Measurements from ENCODE around the gene SHTN1.

The SHTN1 gene

DNA sequence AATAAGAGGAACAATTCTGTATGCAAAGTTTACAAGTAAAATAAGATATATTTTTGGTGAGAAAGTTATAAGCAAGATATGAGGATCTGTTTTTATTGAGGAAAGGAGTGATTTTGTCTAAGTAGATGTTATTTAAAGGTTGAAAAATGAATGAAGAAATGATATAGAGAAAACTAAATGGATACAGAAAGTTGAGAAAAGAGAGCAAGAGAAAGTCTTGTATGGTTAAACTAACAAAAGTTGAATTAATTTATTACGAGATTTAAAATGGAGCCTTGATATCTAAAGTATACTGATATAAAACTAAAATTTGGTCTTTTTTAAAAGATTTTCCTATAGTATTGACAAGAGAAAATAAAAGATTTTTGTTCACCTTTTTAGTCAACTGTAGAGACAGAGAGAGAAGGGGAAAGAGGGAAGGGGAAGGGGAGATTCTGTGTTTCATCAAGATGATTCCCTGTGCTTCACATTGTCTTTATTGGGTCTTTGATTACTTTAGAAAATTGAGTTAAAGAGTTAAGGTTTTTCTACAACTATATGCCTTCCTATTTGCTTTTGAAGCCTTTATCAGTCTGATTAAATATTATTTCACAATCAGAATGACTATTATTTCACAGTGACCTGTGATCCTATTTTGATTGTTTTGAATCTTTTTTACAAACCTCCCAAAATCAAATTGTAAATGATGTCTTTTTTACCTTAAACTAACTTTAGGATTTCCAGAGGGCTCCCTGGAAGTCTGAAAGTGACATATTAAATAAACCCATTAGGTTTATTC is 10.7 kb downstream of the SHTN1 start:
- no peak overlapping the region for H3K4me3 Mint-ChIP-seq
- no peaks in the 10 kb centered on the region for H3K36me3 Mint-ChIP-seq
- DNase-seq (ENCODE audit: low spot score in 2 of 2) (no peak), ATAC-seq (no peak)
- H3K4me1 Mint-ChIP-seq, result no peaks in the 10 kb centered on the region
- H3K27ac Mint-ChIP-seq, result no peak overlapping the region
- no peaks in the 10 kb centered on the region for H3K9me3 Mint-ChIP-seq

DNA sequence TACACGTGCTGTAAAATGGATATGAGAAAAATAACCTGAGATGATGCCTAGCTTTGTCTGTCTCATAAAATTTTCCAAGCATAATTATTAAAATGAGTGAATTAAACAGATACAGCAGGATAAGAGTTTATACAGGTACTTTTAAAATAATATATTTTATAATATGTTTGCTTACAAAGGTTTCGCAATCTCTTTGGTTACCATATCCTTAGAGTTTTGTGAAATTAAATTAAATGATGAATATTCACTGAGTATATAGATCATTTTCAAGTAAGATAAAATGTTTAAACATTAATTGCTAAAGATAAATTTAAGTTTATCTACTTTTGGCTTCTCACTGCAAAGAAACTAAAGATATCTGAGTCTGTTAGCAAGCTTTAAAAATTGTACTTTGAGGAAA is 11.4 kb downstream of the SHTN1 start:
- H3K27ac Mint-ChIP-seq, result no peak overlapping the region
- DNase-seq (ENCODE audit: low spot score in 2 of 2) (no peak), ATAC-seq (no peak)
- H3K36me3 Mint-ChIP-seq, result no peaks in the 10 kb centered on the region
- H3K9me3 Mint-ChIP-seq, result no peaks in the 10 kb centered on the region
- no peaks in the 10 kb centered on the region for H3K4me1 Mint-ChIP-seq
- no peak overlapping the region for H3K4me3 Mint-ChIP-seq

DNA sequence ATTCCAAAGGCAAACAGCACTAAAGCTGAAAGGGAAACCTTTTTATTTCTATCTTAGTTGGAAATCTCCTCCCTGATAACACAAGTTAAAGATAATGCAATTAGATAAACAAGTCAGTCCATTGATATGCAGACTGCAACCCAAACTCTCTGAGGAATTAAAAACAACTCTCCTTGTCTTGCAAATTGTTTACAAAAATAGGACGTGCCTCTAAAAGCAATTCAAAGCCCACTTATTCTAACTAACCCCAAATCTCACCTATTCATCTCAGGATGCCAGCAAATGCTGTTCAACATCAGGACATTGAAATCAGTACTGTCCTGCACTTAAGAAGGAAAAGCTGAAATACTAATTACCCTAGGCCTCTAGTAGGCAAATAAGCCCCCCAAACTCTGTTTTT is 12.8 kb downstream of the SHTN1 start:
- Mint-ChIP-seq H3K27ac (no peak overlapping the region), H3K9me3 (no peaks in the 10 kb centered on the region), H3K36me3 (no peaks in the 10 kb centered on the region), H3K4me1 (no peaks in the 10 kb centered on the region), H3K4me3 (no peak overlapping the region)
- DNase-seq (ENCODE audit: low spot score in 2 of 2) (no peak), ATAC-seq (no peak)

- Mint-ChIP-seq H3K36me3 (no peaks in the 10 kb centered on the region), H3K27ac (no peak overlapping the region), H3K9me3 (no peaks in the 10 kb centered on the region), H3K4me3 (no peak overlapping the region), H3K4me1 (no peaks in the 10 kb centered on the region)
- DNase-seq (ENCODE audit: low spot score in 2 of 2) (no peak), ATAC-seq (no peak)
Observed at GRCh38 chr10:116990276-116990800, 14.6 kb downstream of the SHTN1 start.

DNA sequence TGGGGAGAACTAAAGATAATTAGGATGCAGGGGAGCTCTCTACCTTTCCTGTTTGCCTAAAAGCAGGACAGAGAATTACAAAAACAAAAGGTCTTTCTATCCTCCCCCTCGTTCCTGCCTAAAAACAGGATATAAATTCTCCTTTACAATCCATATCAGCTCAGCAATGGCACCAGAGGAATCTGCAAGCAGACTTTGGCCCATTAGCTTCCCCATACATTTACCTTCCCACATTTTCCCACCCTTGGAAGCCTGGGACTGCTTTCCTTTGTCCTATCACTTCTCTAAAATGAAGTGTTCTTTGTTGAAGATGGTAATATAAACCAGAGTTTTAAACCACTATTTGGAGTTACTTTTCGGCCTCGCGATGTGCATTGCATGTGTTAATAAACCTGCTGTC is 15.5 kb downstream of the SHTN1 start:
- no peak overlapping the region for H3K27ac Mint-ChIP-seq
- no peak for DNase-seq (ENCODE audit: low spot score in 2 of 2)
- H3K9me3 Mint-ChIP-seq, result no peaks in the 10 kb centered on the region
- ATAC-seq, result no peak
- H3K4me3 Mint-ChIP-seq, result no peak overlapping the region
- H3K36me3 Mint-ChIP-seq, result no peaks in the 10 kb centered on the region
- H3K4me1 Mint-ChIP-seq, result no peaks in the 10 kb centered on the region

DNA sequence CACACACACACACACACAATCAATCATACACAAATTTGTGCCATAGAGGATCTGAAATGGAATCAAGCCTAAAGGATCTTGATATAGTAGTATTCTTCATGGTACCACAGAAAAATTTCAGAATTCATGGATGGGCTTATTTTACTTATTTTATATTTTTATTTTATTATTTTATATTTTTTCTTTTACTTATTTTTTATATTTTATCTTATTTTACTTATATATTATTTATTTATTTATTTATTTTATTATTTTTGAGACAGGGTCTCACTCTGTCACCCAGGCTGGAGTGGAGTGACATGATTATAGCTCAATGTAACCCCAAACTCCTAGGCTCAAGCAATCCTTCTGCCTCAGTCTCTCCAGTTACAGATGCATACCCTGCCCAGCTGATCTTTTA is 16.7 kb downstream of the SHTN1 start:
- no peak overlapping the region for H3K27ac Mint-ChIP-seq
- H3K36me3 Mint-ChIP-seq, result no peaks in the 10 kb centered on the region
- H3K4me3 Mint-ChIP-seq, result no peak overlapping the region
- no peaks in the 10 kb centered on the region for H3K9me3 Mint-ChIP-seq
- no peak for DNase-seq (ENCODE audit: low spot score in 2 of 2)
- no peaks in the 10 kb centered on the region for H3K4me1 Mint-ChIP-seq
- no peak for ATAC-seq

DNA sequence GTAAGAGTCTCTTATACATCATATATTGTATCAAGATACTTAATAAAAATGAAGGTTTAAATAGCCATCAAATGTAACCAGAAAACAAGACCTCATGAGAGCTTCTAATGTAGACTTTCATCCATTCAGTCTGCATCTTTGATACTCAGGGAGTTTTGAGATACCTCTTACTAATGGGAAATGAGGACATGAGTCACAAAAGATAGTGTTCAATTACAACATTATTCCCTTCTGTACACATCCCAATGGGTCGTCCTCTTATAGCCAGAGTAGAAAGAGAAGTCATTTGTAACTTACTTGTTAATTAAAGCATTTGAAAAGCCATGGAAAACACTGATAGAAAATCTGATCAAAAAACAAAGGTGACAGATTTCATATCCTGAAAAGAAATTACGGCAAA is 19.4 kb downstream of the SHTN1 start:
- no peaks in the 10 kb centered on the region for H3K36me3 Mint-ChIP-seq
- ATAC-seq (no peak), DNase-seq (ENCODE audit: low spot score in 2 of 2) (no peak)
- no peak overlapping the region for H3K27ac Mint-ChIP-seq
- H3K9me3 Mint-ChIP-seq, result no peaks in the 10 kb centered on the region
- no peak overlapping the region for H3K4me3 Mint-ChIP-seq
- H3K4me1 Mint-ChIP-seq, result no peaks in the 10 kb centered on the region

GRCh38 chr10:116984202-116984990 is 20.6 kb downstream of the SHTN1 start:
- Mint-ChIP-seq H3K27ac (no peak overlapping the region), H3K4me1 (no peaks in the 10 kb centered on the region), H3K9me3 (no peaks in the 10 kb centered on the region), H3K4me3 (no peak overlapping the region), H3K36me3 (no peaks in the 10 kb centered on the region)
- DNase-seq (ENCODE audit: low spot score in 2 of 2) (no peak), ATAC-seq (no peak)

DNA sequence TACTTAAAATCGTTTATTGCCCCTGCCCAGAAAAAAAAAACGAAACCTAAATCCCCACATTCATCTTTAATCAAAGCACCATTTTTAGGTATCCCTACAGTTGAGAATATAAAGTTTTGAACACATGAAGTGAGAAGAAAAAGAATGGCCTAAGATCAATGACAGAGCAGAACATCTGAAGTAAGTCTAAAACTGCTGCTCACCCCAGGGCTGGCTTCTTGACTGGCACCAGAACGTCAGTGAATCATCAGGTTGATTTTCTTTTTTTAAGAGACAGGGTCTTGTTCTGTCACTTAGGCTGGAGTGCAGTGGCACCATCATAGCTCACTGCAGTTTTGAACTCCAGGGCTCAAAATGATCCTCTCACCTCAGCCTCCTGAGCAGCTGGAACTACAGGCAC is 24.9 kb downstream of the SHTN1 start:
- Mint-ChIP-seq H3K36me3 (no peaks in the 10 kb centered on the region), H3K4me3 (no peak overlapping the region), H3K9me3 (no peaks in the 10 kb centered on the region), H3K4me1 (no peaks in the 10 kb centered on the region), H3K27ac (no peak overlapping the region)
- ATAC-seq (no peak), DNase-seq (ENCODE audit: low spot score in 2 of 2) (no peak)

- Mint-ChIP-seq H3K27ac (no peak overlapping the region), H3K4me3 (no peak overlapping the region), H3K9me3 (no peaks in the 10 kb centered on the region), H3K4me1 (no peaks in the 10 kb centered on the region), H3K36me3 (no peaks in the 10 kb centered on the region)
- DNase-seq (ENCODE audit: low spot score in 2 of 2), result no peak
- ATAC-seq, result no peak
Observed at GRCh38 chr10:116978901-116979300, 26.1 kb downstream of the SHTN1 start.

GRCh38 chr10:116974456-116975005 is 30.5 kb downstream of the SHTN1 start:
- Mint-ChIP-seq H3K27ac (no peak overlapping the region), H3K4me1 (no peaks in the 10 kb centered on the region), H3K4me3 (no peak overlapping the region), H3K9me3 (no peaks in the 10 kb centered on the region), H3K36me3 (no peaks in the 10 kb centered on the region)
- ATAC-seq (no peak), DNase-seq (ENCODE audit: low spot score in 2 of 2) (no peak)

DNA sequence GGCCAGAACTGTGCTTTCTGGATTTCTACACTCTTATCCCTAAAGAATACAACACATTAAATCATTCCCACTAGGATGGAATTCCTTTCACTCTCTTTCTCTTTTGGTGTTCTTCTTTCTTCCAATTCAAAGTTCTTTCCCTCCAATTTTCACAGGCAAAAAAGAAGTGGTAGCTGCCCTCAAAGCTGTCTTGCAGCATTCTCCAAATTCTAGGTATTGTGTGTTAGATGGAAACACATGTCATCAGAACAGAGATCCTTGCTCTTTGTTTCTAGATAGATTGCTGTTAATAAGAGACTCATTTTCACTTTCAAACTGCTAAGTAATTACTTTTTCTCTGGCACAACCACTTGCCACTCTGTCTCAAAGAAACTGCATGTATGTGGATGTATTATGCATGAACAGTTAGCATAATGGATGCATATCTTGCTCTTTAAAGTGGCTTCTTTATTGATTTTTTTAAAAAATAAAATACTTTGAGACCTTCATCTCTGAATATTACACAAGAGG is 31.0 kb downstream of the SHTN1 start:
- Mint-ChIP-seq H3K9me3 (no peaks in the 10 kb centered on the region), H3K27ac (no peak overlapping the region), H3K4me1 (no peaks in the 10 kb centered on the region), H3K4me3 (no peak overlapping the region), H3K36me3 (no peaks in the 10 kb centered on the region)
- DNase-seq (ENCODE audit: low spot score in 2 of 2), result no peak
- ATAC-seq, result no peak

DNA sequence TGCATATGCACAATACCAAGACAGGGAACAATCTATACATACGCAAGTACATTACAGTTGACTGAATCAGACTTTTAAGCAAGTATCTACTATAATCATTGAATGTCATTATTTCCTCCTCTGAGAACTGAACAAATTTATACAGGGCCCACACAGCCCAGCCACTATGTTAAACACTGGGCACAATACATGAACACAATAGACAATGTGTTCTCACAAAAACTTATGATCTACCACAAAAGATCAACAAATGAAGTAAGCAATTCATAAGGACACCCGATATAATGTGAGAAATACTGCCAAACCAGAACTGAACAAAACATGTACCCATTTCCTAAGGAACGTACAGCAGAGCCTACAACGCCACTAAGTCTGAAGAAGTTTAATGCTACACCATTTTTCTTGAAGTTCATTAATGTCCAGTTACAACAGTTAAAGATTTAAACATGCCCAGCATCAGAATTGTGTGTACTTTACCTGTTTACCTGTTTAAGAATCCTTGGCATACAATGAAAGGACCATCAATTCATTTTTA is 31.5 kb downstream of the SHTN1 start:
- ATAC-seq (no peak), DNase-seq (ENCODE audit: low spot score in 2 of 2) (no peak)
- Mint-ChIP-seq H3K36me3 (no peaks in the 10 kb centered on the region), H3K4me3 (no peak overlapping the region), H3K4me1 (no peaks in the 10 kb centered on the region), H3K9me3 (no peaks in the 10 kb centered on the region), H3K27ac (no peak overlapping the region)

DNA sequence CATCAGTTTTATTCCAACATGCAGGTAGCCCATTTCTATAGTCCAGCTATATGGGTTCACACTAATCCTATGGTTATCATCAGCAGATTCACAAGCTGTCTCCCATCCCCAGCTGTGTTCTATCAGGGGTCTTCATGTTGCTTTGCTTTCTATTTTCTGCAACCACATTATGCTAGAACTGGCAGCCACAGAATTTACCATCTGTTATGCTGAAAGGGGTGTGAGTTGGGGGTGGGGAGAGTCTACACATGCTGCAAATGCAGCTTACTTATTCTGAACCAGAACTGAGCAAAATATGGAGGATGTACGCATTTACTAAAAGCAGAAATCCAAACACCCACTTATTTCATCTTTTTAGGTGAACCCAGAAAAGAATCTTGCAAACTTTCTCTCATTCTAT is 32.9 kb downstream of the SHTN1 start:
- ATAC-seq, result no peak
- Mint-ChIP-seq H3K36me3 (no peaks in the 10 kb centered on the region), H3K9me3 (no peaks in the 10 kb centered on the region)

DNA sequence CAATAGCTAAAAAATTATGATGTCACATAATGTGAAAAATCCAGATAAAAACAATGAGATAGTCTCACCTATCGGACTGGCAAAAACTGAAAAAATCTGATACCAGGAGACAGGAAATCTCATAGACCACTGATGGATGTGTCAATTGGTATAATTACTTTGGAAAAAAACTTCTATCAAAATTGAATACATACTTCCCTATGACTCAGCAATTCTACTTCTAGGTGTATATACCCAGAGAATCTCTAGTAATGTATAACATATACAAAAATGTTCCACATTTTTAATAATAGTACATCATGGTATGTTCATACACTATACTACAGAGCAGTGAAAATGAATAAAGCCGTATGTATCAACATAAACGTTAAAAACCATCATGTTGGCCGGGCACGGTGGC is 34.9 kb downstream of the SHTN1 start:
- Mint-ChIP-seq H3K27ac (no peak overlapping the region), H3K4me1 (no peaks in the 10 kb centered on the region), H3K36me3 (no peaks in the 10 kb centered on the region), H3K9me3 (no peaks in the 10 kb centered on the region), H3K4me3 (no peak overlapping the region)
- ATAC-seq (no peak), DNase-seq (ENCODE audit: low spot score in 2 of 2) (no peak)

More for the DNA sequence above, 32.9 kb downstream of the SHTN1 start:
- H3K4me3 Mint-ChIP-seq, result no peak overlapping the region
- no peak overlapping the region for H3K27ac Mint-ChIP-seq
- DNase-seq (ENCODE audit: low spot score in 2 of 2), result no peak
- no peaks in the 10 kb centered on the region for H3K4me1 Mint-ChIP-seq
